Gastroesophageal sphincter (tissue), 4 donors: ENCODE data around the gene KRTAP10-1. TPM values are rescaled to one million over a fixed set of nuclear protein-coding genes. Genes with fewer than 3 reads are reported as not detected.

Experiments
- ATAC-seq: fragments of 150-250 bp; one replicate; pipeline ENCODE4 v1.9.1; 2016; ENCODE audit warnings: mild to moderate bottlenecking, moderate library complexity
- H3K27ac ChIP-seq, 4 donors: fragments of 200-600 bp; sonication (generic) in 3 of 4; 1 replicate in 3 of 4; 2 replicates in 1 of 4; pipeline ENCODE4 v1.5.1; 2016 to 2019
- H3K27me3 ChIP-seq: fragments of 200-600 bp; sonication (generic); one replicate; pipeline ENCODE4 v1.5.1; 2019
- H3K36me3 ChIP-seq, 2 donors: fragments of 200-600 bp; sonication (generic); one replicate each; pipeline ENCODE4 v1.5.1; 2019; ENCODE audit warnings: control low read depth in 1 of 2
- H3K4me1 ChIP-seq, 3 donors: fragments of 200-600 bp; sonication (generic); 1 replicate in 2 of 3; 2 replicates in 1 of 3; pipeline ENCODE4 v1.5.1; 2016 to 2019; ENCODE audit warnings: control low read depth in 2 of 3
- H3K4me3 ChIP-seq, 2 donors: fragments of 200-600 bp; sonication (generic); one replicate each; pipeline ENCODE4 v1.5.1; 2019; ENCODE audit warnings: mild to moderate bottlenecking in 1 of 2, moderate library complexity in 1 of 2
- H3K9me3 ChIP-seq, 3 donors: fragments of 200-600 bp; sonication (generic); one replicate each; pipeline ENCODE4 v1.5.1; 2017 to 2019; ENCODE audit warnings: control low read depth in 2 of 3
- CTCF ChIP-seq, 4 experiments: fragments of 200-600 bp in 2 of 4; fragments of 450-650 bp in 2 of 4; sonication (generic) in 1 of 4; IDR thresholded peaks; one replicate each; pipeline ENCODE4 v1.5.1; 2017 to 2019; ENCODE audit warnings: antibody characterized with exemption in 4 of 4, mild to moderate bottlenecking in 2 of 4, moderate library complexity in 2 of 4
- EP300 ChIP-seq: sonication (generic); formaldehyde crosslinking; IDR thresholded peaks from one replicate; pipeline ENCODE4 v1.6.1; 2017; ENCODE audit warnings: antibody characterized with exemption, mild to moderate bottlenecking
- POLR2A ChIP-seq, 2 donors: fragments of 450-650 bp; IDR thresholded peaks; one replicate each; pipeline ENCODE4 v1.6.1; 2017; ENCODE audit warnings: antibody characterized with exemption in 2 of 2, mild to moderate bottlenecking in 2 of 2, moderate library complexity in 1 of 2
- POLR2AphosphoS5 ChIP-seq: sonication (generic); formaldehyde crosslinking; IDR thresholded peaks from one replicate; pipeline ENCODE4 v1.6.1; 2017; ENCODE audit warnings: antibody characterized with exemption
- WGBS, 2 donors: methylation state at CpG; one replicate each; pipeline ENCODE4 v1.1.5; 2018; ENCODE audit warnings: low coverage in 1 of 2; 5-methylcytosine and 5-hydroxymethylcytosine counted together
- total RNA-seq, 4 donors: library from RNA; depleted of rRNA; stranded (reverse); fragments of >200 nt; gene quantifications; one replicate each; pipeline ENCODE4 v1.1.0, GENCODE V29; 2016

Gene KRTAP10-1
- total RNA-seq, 4 donors from 2014 or later = not detected

- ATAC-seq = no peak
- Histone ChIP-seq H3K9me3 (peaks cover 0 to 17% (median 0%) of the 10 kb centered on the region in 3 donors), H3K36me3 (no peaks in the 10 kb centered on the region), H3K27me3 (peaks cover 23% of the 10 kb centered on the region), H3K4me3 (no peak overlapping the region), H3K4me1 (no peaks in the 10 kb centered on the region), H3K27ac (no peak overlapping the region)
- TF ChIP-seq POLR2AphosphoS5 = no peak
- no peak for TF ChIP-seq EP300
- TF ChIP-seq POLR2A (IDR thresholded peaks at IDR 0.05) = no peak
- no peak for TF ChIP-seq CTCF (IDR thresholded peaks at IDR 0.05)
- 100% methylated on average over 1 of the region's 33 CpGs; no CpG with 5 or more reads in 1 of the 2 donors for WGBS, 2 donors
Observed at GRCh38 chr21:44537930-44538911, 1.8 kb downstream of the KRTAP10-1 start.

GRCh38 chr21:44535963-44536362 lies 4.0 kb downstream of the KRTAP10-1 start:
- Histone ChIP-seq H3K36me3 (no peaks in the 10 kb centered on the region), H3K27me3 (peaks cover 44% of the 10 kb centered on the region), H3K9me3 (no peaks in the 10 kb centered on the region), H3K4me1 (no peaks in the 10 kb centered on the region), H3K4me3 (no peak overlapping the region), H3K27ac (no peak overlapping the region)
- no peak for ATAC-seq
- TF ChIP-seq POLR2AphosphoS5 = no peak
- TF ChIP-seq EP300 = no peak
- TF ChIP-seq CTCF (IDR thresholded peaks at IDR 0.05) = no peak
- no peak for TF ChIP-seq POLR2A (IDR thresholded peaks at IDR 0.05)
- WGBS, 2 donors = 59 to 65% methylated on average over 6 to 7 of the region's 7 CpGs

DNA sequence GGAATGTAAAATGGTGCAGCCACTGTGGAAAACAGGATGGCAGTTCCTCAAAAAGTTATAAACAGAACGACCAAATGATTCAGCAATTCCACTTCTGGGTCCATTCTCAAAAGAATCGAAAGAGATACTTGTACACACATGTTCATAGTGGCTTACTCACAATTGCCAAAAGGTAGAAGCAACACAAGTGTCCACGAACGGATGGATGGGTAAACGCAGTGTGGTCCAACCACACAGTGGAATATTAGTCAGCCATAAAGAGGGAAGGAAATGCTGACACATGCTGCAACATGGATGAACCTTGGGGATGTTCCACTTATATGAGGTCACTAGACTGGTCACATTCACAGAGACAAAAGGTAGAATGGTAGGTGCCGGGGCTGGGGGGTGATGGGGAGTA lies 5.3 kb downstream of the KRTAP10-1 start:
- peaks cover 41% of the 10 kb centered on the region for H3K27me3 ChIP-seq
- no peaks in the 10 kb centered on the region for H3K9me3 ChIP-seq
- TF ChIP-seq CTCF (IDR thresholded peaks at IDR 0.05) (no peak), POLR2A (IDR thresholded peaks at IDR 0.05) (no peak), POLR2AphosphoS5 (no peak), EP300 (no peak)
- H3K4me3 ChIP-seq = no peak overlapping the region
- no peak overlapping the region for H3K27ac ChIP-seq
- no peak for ATAC-seq
- H3K36me3 ChIP-seq = no peaks in the 10 kb centered on the region
- WGBS, 2 donors = 92 to 93% methylated on average over 6 of the region's 6 CpGs
- H3K4me1 ChIP-seq = no peaks in the 10 kb centered on the region

- Histone ChIP-seq H3K4me3 (no peak overlapping the region), H3K9me3 (no peaks in the 10 kb centered on the region), H3K27ac (no peak overlapping the region), H3K4me1 (no peaks in the 10 kb centered on the region), H3K27me3 (peaks cover 47% of the 10 kb centered on the region), H3K36me3 (no peaks in the 10 kb centered on the region)
- WGBS, 2 donors = 90 to 100% methylated on average over 1 to 2 of the region's 21 CpGs
- ATAC-seq = no peak
- TF ChIP-seq EP300 (no peak), POLR2A (IDR thresholded peaks at IDR 0.05) (no peak), CTCF (IDR thresholded peaks at IDR 0.05) (no peak), POLR2AphosphoS5 (no peak)
Observed at GRCh38 chr21:44533891-44534627, 5.9 kb downstream of the KRTAP10-1 start.
